NK-92 (cell line): ENCODE data around the gene ACTR1A.
"Not testable (repeated sequence)": the region's sequence is repeated elsewhere in the genome, so short reads cannot be mapped to it uniquely, and the experiment has no call there.

Experiments used
- DNase-seq: peaks from one replicate; lab custom pipeline; 2025; ENCODE audit not compliant: unreplicated experiment; lab: John Stamatoyannopoulos, UW

Gene ACTR1A

DNA sequence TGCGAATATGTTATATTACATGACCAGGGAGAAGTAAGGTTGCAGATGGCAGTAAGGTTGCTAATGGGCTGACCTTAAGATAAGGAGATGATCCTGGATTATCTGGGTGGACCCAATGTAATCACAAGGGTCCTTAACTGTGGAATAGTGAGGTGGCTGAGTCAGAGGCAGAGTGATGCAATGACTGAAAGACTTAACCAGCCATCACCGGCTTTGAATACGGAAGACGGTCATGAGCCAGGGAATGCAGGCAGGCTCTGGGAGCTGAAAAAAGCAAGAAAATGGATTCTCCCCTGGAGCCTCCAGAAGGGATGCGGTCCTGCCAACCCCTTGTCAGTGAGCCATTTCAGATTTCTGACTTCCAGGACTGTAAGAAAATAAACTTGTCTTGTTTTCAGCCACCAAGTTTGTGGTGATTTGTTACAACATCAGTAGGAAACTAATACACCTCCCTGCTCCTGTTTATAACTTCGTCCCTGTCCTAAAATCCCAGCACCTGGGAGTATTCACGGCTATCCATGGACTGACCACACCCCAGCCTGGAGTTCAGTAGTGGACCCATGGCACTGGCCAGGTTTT lies 46.5 kb downstream of the ACTR1A start:
- DNase-seq = no peak

DNA sequence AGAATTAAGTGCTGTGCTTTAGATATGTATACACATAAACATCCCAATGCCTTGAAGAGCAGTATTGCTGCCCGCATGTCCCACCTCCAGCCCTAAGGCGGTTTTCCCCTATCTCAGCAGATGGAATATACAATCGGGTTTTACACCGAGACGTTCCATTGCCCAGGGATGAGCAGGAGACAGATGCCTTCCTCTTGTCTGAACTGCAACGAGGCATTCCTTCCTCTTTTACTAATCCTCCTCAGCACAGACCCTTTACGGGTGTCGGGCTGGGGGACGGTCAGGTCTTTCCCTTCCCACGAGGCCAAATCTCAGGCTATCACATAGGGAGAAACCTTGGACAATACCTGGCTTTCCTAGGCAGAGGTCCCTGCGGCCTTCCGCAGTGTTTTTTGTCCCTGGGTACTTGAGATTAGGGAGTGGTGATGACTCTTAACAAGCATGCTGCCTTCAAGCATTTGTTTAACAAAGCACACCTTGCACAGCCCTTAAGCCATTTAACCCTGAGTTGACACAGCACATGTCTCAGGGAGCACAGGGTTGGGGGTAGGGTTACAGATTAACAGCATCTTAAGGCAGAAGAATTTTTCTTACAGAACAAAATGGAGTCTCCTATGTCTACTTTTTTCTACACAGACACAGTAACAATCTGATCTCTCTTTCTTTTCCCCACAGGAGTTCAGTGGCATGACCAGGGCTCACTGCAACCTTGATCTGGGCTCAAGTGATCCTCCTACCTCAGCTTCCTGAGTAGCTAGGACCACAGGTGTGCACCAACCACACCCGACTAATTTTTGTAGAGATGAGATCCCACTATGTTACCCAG lies 47.6 kb downstream of the ACTR1A start:
- DNase-seq = not testable (repeated sequence)

DNA sequence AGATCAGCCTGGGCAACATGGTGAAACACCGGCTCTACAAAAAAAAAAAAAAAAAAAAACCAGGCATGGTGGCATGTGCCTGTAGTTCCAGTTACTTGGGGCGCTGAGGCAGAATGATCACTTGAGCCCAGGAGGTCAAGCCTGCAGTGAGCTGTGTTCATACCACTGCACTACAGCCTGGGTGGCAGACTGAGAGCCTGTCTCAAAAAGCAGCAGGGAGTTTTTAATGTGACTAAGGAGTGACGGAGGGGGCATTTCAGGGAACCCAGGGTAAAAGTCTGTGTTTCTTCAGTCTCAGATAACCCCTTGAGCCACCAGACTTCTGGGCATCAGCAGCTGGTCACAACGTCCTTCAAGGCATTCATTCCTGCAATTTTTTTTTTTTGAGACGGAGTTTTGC lies 49.0 kb downstream of the ACTR1A start:
- DNase-seq = no peak

DNA sequence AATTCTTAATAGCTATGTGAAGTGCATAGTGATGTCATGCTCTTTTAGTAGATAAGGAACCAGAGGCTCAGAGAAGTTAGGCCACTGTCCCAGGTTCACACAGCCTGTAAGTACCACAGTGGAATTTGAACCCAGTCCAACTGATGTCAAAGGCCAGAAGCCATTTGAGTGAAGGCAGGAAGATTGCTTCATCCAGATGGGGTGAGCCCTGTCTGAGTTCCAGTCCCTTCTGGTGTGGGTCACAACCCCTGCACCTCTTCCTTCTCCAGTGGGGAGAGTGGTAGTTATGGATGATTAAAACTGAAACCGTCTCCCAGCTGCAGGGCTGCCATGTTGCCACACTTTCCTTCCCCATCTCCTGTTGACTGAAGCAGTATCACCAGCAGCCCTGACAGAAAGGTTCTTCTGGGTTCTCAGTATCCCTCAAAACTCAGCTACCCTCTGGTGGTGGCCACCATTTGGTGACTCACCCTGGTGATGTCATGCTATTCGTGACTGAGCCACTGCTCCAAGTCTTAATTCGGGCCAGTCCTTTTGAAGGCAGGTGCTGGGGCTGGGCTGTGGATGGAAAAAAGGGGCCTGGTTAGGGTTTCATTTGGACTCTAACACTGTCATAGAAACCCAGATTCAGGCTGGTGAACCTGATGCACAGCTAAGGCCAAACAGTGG lies 49.7 kb downstream of the ACTR1A start:
- no peak for DNase-seq

DNA sequence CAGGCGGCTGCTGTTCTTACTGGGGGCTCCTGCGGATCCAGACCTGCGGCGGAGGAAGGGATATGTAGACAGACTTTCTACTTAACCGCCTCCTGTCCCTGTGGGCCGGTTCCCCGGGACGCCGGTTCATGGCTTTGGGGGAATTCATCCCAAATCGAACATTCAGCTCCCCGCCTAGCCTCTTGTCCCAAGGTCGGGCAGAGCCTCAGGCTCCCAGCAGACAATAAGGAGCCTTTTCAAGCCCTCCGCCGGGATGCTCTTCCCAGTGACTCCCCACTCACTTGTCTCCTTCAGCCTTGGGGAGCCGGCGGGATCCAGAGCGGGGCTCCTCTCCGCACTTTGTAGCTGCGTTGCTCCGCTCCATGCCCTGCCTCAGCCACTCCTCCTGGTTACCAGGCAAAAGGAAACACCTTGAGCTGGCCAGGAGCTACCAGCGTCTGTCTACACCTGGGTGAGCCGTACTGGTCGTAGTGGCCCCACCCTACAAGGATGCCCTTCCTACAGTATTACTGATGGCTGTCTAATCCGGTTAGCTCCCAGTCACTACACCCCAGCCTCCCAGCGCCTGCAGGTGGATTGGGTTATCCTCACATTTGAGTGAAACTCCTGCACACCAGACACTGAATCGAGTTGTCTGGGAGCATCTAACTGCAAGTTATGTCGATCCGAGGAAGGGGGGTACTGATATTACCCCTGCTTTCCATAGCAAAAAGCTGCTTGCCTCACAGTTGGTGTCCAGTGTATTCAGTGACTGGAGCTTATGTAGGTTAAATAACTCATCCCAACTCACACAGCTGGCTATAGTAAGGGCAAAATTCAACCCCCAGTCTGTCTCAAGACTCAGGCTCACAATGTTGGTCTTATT lies 51.2 kb downstream of the ACTR1A start, which contains the start of gene C10orf95:
Gene C10orf95, minus strand, starts transcription at position 439 of the 865 bp plus-strand sequence. CDS start 450 bp downstream, outside the sequence.
- no peak for DNase-seq

DNA sequence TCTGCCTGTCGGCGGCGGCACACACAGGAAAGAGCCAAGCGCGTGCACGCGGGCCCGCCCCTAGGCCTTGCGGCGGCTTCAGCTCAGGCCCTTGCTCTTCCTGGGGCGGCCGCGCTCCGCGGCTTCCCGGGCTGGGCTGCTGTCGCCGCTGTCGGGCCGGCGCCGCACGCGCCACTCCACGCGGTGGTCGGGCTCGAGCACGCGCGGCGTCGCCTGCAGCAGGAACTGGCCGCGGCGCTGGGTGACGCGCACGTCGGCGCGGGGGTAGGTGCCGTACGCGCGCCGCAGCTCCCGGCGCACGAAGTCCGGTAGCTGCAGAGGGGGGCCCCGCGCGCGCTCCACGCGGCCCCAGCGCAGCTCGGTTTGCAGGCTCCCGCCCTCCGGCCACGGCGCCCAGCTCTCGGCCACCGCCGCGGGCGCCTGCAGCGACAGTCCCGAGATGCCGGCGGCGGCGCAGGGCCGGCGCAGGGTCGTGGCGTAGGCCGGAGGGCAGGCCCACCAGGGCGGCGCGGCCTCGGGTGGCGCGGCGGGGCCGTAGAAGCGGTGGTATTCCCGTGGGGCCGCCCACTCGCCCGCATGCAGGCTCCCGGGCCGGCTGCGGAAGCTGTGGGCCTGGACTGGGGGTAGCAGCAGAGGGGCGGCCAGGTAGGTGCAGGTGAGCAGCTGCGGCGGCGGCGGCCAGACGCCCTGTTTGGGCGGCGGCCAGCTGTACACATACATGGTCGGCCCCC lies 52.0 kb downstream of the ACTR1A start:
- DNase-seq = peak; percentile 35

DNA sequence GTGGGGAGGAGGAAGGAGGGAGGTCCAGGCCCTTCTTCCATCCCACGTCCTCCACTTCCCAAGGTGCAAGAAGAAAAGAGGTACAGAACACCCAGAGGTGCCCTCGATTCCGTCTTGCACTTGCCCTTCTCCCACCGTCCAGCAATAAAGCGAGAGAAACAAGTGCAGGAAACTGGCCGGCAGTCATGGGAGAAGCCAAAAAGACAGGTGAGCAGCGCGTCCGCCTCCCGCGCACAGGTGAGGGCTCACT lies 52.5 kb downstream of the ACTR1A start:
- no peak for DNase-seq

DNA sequence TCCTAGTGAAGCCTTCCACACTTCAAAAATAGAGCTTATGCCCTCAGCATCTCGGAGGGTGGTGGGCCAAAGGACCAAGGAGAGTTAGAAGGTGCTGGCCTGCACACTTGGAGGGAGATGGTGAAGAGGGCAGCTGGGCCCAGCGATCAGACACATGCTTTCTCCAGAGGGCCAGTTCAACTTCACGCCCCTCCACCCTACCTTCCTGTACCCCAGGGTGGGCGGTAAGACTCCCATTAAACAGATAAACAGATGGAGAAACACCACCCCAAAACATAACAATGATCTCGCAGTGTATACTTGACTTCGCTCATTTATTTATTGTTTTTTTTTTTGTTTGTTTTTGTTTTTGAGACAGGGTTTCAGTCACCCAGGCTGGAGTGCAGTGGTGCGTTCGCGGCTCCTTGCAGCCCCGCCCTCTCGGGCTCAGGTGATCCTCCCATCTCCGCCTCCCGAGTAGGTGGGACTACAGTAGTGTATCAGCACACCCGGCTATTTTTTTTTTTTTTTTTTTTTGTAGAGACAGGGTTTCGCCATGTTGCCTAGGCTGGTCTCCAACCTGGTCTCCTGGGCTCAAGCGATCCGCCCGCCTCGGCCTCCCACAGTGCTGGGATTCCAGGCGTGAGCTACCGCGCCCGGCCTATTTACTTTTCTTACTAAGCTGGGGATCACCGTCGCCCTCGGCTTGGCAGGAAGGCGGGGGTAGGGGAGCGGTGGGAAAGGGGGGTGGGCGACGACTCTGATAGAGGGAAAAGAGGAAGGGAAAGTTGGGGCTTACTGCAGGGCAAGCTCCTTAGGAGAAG lies 53.0 kb downstream of the ACTR1A start:
- peak; percentile 17 for DNase-seq

DNA sequence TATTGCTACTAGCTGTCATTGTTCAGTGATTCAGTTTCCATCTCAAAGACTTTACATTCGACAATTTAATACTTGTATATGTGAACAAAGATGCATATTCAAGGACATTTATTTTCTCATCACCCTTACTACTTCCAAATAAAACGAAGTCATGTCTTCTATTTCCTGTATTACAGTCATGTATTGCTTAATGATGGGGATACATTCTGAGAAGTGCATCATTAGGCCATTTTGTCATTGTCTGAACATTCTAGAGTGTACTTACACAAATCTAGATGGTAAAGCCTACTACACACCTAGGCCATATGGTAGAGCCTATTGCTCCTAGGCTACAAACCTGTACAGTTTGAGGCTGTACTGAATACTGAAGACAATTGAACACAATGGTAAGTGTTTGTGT lies 57.7 kb downstream of the ACTR1A start:
- DNase-seq = no peak

DNA sequence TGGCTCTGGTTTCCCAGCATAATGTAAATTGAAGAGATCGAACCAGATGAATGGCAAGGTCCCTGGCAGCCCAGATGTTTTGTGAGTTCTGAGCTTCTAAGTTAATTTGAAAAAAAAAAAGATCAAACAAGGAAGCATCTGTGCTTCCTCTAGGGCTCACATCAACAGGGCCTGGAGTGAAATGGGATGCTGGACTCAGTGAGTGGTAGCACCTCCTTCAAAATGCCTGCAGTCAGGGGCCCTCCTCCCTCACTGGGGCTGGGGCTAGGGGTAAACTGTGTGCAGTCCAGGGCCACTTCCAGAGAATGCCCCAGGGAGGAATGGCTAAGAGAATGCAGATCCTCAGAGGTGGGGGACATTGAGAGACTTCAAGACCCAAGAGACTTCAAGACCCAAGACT lies 64.1 kb downstream of the ACTR1A start:
- DNase-seq = no peak

DNA sequence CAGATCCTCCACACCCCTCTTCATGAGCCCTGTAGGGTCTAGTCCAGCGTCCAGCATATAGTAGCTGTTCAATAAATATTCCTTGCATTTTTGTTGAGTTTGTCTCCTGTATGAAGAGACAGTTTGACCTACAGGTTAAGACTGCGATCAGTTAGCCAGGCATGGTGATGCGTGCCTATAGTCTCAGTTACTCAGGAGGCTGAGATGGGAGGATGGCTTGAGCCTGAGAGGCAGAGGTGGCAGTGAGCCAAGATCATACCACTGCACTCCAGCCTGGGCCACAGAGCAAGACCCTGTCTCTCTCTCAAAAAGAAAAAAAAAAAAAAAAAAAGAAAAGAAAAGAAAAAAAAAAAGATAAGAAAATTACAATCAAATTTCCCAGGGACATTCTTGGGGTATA lies 65.0 kb downstream of the ACTR1A start:
- no peak for DNase-seq

DNA sequence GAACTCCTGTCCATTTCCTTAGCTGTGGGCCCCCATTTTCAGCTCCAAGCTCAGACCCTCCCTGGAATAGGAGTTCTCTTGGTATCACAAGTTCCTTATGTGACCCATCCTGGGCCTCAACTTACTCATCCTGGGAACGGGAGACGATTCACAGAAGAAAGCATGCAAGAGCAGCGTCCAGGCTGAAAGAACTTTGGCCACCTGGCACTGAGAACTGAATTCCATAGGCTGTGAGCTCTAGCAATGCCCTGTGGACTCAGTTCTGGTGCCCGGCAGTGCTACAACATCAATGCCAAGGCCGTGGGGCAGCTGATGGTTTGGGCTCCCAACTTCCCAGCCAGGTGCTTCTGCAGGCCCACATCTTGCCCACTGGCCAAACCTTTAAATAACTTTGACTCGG lies 66.2 kb downstream of the ACTR1A start:
- no peak for DNase-seq

DNA sequence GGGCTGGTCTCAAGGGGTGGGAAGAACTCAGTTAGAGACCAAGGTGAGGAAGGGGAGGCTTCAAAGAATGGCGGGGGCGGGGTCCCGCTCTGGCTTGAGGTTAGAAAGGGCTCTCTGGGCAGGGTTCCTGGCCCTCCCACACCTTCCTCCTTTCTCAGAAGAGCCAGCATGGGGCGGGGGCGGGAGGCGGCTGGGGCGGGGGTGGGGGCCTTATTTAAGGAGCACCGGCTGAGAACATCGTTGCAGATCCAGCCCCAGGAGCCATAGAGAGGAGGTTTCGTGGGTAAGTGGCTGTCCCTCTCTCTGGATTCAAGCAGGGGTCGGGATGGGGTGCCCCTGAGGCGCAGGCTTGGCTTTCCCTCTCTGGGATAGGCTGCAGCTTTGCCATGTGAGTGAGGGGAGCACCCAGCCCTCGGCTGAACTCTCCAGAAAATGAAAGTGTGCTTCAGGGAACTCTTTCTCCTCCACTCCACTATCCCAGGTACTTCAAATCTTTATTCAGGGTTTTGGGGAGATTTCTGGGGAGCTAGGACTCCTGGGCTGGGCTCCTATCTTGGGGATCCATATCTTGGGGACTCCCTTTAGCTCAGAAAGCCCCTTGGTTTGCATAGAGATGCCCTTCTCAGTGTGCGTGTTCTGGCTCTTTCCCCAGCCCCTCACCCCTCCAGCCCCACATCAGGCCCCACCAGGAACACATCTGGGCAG lies 66.8 kb downstream of the ACTR1A start:
- DNase-seq = no peak

DNA sequence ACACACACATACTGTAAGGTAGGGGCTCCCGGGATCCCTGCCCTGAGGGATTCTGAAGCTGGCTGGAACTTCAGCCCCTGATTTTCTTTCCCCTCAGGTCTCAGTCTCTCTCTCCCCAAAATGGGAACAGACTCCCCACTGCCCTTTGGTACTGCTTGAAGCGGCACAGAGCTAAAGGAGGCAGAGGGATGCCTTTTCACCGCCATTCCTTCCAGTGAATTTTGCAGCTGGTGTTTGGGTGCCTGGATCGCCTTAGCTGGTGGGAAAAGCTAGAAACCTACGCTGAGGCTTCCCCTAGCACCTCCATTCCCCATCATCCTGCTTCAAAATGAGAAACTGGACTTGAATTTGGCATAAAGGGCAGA lies 67.4 kb downstream of the ACTR1A start:
- DNase-seq = no peak

DNA sequence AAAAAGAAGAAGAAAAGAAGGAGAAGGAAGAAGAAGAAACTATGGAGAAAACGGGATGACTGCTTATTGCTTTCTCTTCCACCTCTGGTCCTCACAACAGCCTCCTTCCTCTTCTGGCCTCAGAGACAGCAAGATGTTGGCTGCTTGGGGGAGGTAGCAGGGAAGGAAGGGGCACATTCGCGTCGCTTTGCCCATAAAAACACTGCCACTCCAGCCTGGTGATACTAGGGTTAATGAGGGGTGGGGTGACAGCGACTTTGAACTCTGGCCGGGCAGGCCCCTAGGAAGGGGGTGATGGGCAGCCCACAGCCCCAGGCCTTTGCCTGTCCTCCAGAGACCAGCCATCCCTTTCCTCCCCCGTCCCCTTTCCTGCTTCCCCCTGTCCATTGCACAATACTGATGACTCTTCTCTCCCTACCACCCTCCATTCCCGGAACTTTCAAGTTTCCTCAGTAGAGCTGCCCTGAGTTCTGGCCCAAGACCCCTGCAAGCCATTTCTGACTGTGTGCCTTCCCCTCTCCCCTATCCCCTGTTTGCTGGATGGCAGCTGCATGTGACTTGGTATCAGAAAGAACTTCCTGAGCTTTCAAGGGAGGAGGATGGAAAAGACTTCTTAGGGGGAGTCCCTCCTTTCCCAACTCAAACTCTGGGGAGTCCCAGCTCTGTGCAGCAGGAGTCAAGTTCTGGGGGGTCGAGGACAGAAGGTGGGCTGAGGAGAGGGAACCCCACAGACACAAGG lies 67.9 kb downstream of the ACTR1A start:
- no peak for DNase-seq

DNA sequence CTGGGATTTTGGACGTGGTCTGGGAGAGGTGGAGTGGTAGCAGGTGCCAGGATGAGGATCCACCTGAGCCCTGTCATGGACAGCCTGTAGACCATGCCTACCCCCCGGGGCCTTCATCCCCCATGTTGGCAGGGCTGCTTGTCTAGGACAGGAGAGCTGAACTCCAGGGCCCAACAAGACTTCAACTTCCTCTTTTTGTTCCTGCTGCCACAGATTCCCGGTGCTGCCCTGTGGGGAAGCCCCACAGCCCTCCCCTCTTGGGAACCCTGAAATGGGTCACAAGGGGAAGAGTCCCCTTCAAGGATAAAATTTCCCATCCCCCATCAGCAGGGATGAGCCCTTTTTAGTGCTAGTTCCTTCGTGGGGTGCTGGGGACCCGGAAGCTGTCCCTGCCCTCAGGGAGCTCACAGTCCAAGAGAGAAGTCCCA lies 68.9 kb downstream of the ACTR1A start:
- no peak for DNase-seq

DNA sequence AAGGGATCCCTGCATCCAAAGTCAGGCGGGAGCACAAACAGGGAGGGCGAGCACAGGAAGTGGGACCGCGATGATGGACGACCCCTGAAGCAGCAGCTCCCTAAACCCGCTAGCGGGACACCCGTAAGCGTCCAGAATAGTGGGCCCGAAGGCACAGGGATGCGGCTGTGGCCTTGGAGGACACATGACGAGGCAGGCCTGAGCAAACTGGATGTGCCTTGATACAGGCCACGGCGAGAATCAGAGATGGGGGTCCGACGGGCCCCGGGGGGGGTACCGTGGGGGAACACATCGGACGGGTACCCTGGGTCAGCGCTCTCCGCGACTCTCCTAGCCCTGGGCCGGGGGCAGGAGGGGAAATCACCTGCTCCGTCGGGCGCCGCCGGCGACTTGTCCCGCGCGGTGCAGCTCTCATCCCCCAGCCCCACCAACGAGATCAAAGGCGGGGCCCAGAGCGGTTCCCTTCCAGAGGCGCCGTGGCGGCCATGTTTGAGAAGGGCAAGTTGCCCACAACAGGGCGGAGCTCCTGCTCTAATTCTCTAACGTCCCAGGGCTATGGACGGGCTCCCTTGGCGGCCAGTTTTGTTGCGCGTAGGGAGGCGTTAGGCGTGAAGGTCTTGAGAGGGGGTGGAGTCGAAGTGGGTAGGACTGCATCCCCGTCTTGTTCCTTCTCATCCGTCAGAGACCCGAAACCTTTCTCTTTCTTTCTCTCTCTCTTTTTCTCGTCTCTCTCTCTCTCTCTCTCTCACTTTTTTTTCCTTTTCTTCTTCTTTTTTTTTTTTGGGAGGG lies 70.2 kb downstream of the ACTR1A start, which contains the start of gene CUEDC2:
Gene CUEDC2, minus strand, starts transcription at position 413 of the 789 bp plus-strand sequence. CDS start 7,386 bp downstream, outside the sequence.
- peak; percentile 50 for DNase-seq
